Subcutaneous abdominal adipose tissue (tissue), 5 donors: ENCODE results near the gene OR2T1.
"Not testable (repeated sequence)": the region's sequence is repeated elsewhere in the genome, so short reads cannot be mapped to it uniquely, and the experiment has no call there.

Experiments used
- H3K27ac ChIP-seq: one replicate; pipeline ENCODE4 v1.7.0; 2013; ENCODE audit warnings: low read depth, mild to moderate bottlenecking, inconsistent platforms, low read length, moderate library complexity
- H3K27me3 ChIP-seq, 5 donors: one replicate each; pipeline ENCODE4 v1.7.0; 2013; ENCODE audit warnings: low read length in 5 of 5, inconsistent platforms in 1 of 5; ENCODE audit not compliant: control insufficient read depth in 5 of 5, insufficient read depth in 4 of 5
- H3K36me3 ChIP-seq, 5 donors: one replicate each; pipeline ENCODE4 v1.7.0; 2013; ENCODE audit warnings: low read length in 5 of 5; ENCODE audit not compliant: control insufficient read depth in 5 of 5, insufficient read depth in 5 of 5
- H3K4me1 ChIP-seq, 5 donors: one replicate each; pipeline ENCODE4 v1.7.0; 2013; ENCODE audit warnings: low read length in 5 of 5, mild to moderate bottlenecking in 3 of 5, moderate library complexity in 1 of 5; ENCODE audit not compliant: control insufficient read depth in 5 of 5, insufficient read depth in 5 of 5
- H3K4me3 ChIP-seq, 5 donors: one replicate each; pipeline ENCODE4 v1.7.0; 2013; ENCODE audit warnings: low read length in 5 of 5, low read depth in 1 of 5
- H3K9ac ChIP-seq, 5 donors: one replicate each; pipeline ENCODE4 v1.7.0; 2013; ENCODE audit warnings: low read length in 5 of 5, mild to moderate bottlenecking in 4 of 5, moderate library complexity in 3 of 5
- H3K9me3 ChIP-seq, 5 donors: one replicate each; pipeline ENCODE4 v1.7.0; 2013; ENCODE audit warnings: low read length in 5 of 5; ENCODE audit not compliant: control insufficient read depth in 5 of 5
- donor health status: healthy.
- donor health status: healthy.
- donor health status: healthy.
- donor health status: healthy.
- donor health status: healthy.

OR2T1 gene

DNA sequence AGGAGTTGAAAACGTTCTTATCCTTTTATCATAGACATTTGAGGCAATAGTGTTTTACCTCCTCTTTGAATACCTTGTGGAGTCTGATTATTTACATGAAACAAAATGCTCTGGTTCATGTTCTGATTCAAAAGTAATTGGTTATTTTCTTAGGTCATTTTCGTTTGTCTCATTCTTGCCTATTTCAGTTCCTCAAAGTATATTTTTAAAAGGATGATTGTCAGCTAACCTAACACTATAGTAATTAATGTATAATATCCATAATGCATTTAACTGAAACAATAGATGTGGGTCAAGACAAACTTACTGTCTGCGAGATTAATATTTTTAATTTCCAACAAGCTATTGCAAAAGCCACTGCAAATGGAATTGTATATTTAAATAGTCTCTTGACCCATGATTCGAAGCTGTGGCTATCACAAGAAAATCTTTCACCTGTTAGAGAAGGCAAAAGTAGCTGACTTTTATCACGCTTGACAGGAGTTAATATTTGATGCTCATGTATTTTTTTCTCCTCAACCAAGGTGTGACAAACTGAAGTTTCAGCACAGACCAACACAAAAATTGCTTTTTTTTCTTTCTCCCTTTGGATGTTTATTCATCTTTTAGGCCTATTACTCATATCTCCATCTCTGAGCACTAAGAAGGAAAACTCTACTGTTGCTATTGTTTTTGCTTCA, 47.8 kb downstream of the OR2T1 start:
- H3K27me3 ChIP-seq, H3K9me3 ChIP-seq, H3K4me1 ChIP-seq, H3K36me3 ChIP-seq, H3K9ac ChIP-seq, H3K27ac ChIP-seq, H3K4me3 ChIP-seq: not testable (repeated sequence)

DNA sequence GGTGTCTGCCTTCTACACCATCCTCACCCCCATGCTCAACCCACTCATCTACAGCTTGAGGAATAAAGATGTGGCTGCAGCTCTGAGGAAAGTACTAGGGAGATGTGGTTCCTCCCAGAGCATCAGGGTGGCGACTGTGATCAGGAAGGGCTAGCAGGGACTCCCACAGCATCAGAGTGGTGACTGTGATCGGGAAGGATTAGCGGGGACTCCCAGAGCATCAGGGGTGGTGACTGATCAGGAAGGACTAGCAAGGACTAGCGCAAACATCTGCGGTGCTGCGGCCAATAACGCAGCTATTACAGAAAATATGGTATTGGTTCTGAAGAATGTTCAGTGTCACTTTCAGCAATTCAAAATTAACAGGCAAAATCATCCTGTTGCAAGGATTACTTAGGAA, 50.8 kb downstream of the OR2T1 start:
- H3K4me1 ChIP-seq, H3K9ac ChIP-seq, H3K27me3 ChIP-seq, H3K9me3 ChIP-seq, H3K27ac ChIP-seq, H3K36me3 ChIP-seq, H3K4me3 ChIP-seq: not testable (repeated sequence)

DNA sequence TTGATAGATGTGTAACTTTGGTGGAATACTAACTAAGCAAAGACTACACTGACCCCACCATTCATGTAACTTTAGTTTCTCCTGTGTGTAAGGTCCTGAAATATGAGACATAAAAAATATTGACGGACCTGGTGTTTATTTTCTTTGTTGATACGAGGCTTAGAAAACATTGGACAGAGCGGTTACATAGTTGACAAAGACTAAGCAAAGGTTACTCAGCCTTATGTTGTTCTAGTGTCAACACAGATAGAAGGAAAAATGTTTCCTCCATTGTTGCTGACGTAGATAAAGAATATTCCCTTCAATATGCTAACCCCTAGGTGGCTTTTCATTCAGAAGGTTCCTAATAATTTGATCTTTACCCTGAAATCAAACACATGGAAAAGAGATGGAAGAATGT, 52.2 kb downstream of the OR2T1 start:
- H3K27me3 ChIP-seq, H3K4me1 ChIP-seq, H3K9me3 ChIP-seq, H3K36me3 ChIP-seq, H3K27ac ChIP-seq, H3K4me3 ChIP-seq, H3K9ac ChIP-seq: not testable (repeated sequence)

DNA sequence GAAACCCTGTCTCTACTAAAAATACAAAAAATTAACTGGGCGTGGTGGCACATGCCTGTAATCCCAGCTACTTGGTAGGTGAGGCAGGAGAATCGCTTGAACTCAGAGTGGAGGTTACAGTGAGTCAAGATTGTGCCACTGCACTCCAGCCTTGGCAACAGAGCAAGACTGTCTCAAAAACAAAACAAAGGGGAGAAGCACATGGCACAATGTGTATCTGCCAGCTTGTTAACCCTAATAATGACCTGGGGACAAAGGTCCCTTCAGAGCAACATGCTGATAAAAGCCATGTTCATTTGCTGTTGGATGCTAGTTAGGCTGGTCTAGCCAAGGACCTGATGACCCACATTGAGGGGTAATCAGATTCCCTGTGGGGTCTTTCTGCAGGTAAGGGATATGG, 53.8 kb downstream of the OR2T1 start:
- H3K27ac ChIP-seq, H3K9ac ChIP-seq, H3K4me1 ChIP-seq, H3K27me3 ChIP-seq, H3K9me3 ChIP-seq, H3K36me3 ChIP-seq, H3K4me3 ChIP-seq: not testable (repeated sequence)
